HepG2 (cell line): ENCODE results near the gene FAF1.

ENCODE experiments used
- ARNTL ChIP-seq: sonication (generic); formaldehyde crosslinking; IDR thresholded peaks from 2 replicates; pipeline ENCODE4 v1.4.0; 2020; ENCODE audit warnings: mild to moderate bottlenecking, missing genetic modification reagents
- EP300 ChIP-seq, 3 experiments: sonication (generic) in 1 of 3; formaldehyde crosslinking in 1 of 3; IDR thresholded peaks; 2 replicates each; pipeline versions ENCODE4 v1.5.1 to v1.6.1; 2011 to 2020; ENCODE audit warnings: low read depth in 2 of 3, low read length in 2 of 3, borderline replicate concordance in 1 of 3, improper control_type of control experiment in 1 of 3, mild to moderate bottlenecking in 1 of 3, missing genetic modification reagents in 1 of 3, moderate library complexity in 1 of 3
- EZH2 ChIP-seq: conservative IDR thresholded peaks from 2 replicates; pipeline ENCODE4 v1.6.1; 2012; ENCODE audit warnings: mild to moderate bottlenecking, low read depth, low read length, moderate library complexity
- HDAC1 ChIP-seq: sonication (generic); formaldehyde crosslinking; IDR thresholded peaks from 2 replicates; pipeline ENCODE4 v1.5.1; 2020; ENCODE audit warnings: mild to moderate bottlenecking, missing genetic modification reagents
- KDM1A ChIP-seq: IDR thresholded peaks from 2 replicates; pipeline ENCODE4 v1.6.1; 2016; ENCODE audit warnings: missing compliant biosample characterization
- NFRKB ChIP-seq: fragments of 450-650 bp; IDR thresholded peaks from 2 replicates; pipeline ENCODE4 v1.6.1; 2017
- POLR2A ChIP-seq, 2 experiments: IDR thresholded peaks; 2 replicates each; pipeline ENCODE4 v1.6.1; 2011; ENCODE audit warnings: low read depth in 2 of 2, low read length in 2 of 2, mild to moderate bottlenecking in 1 of 2, moderate library complexity in 1 of 2; ENCODE audit not compliant: insufficient read depth in 1 of 2
- POLR2AphosphoS5 ChIP-seq: IDR thresholded peaks from 2 replicates; pipeline ENCODE4 v1.6.1; 2012; ENCODE audit warnings: low read depth, low read length
- SKI ChIP-seq: fragments of 450-650 bp; IDR thresholded peaks from one replicate; pipeline ENCODE4 v1.6.1; 2018; ENCODE audit warnings: mild to moderate bottlenecking; ENCODE audit not compliant: partially characterized antibody
- ZNF274 ChIP-seq: sonication (generic); formaldehyde crosslinking; IDR thresholded peaks from 2 replicates; pipeline ENCODE4 v1.5.1; 2020; ENCODE audit warnings: mild to moderate bottlenecking, missing genetic modification reagents
- ZNF530 ChIP-seq: sonication (generic); formaldehyde crosslinking; IDR thresholded peaks from 2 replicates; pipeline ENCODE4 v1.5.0; 2020; ENCODE audit warnings: low read depth, mild to moderate bottlenecking, missing genetic modification reagents
- ZNF569 ChIP-seq: sonication (generic); formaldehyde crosslinking; IDR thresholded peaks from 2 replicates; pipeline ENCODE4 v1.5.0; 2020; ENCODE audit warnings: mild to moderate bottlenecking, missing genetic modification reagents, moderate library complexity, borderline replicate concordance
- ZNF589 ChIP-seq: sonication (generic); formaldehyde crosslinking; conservative IDR thresholded peaks from 2 replicates; pipeline ENCODE4 v1.8.0; 2022; ENCODE audit warnings: mild to moderate bottlenecking, moderate library complexity, missing genetic modification reagents
- TF ChIP-seq, protein P1 (sequence below): sonication (generic); formaldehyde crosslinking; IDR thresholded peaks from 2 replicates; pipeline ENCODE4 v1.8.0; 2022; ENCODE audit warnings: mild to moderate bottlenecking, missing genetic modification reagents

DNA sequence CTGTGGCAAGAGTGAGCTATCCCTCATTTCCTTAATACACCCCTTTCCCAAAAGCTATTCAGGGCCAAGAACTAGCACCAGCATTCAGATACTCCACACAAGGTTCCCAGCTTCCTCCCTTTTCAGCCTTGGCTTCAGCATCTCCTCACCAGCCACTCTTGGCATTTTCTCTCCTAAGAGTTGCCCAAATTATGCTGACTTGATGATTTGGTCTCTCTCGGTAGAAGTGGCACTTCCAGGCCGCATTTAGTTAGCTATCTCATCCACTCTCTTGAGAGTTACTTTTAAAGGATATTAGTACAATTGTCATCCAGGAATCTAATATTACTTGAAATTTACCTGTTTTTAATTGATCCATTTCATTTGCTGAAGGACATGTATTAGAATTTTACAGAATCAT lies 337.8 kb downstream of the FAF1 start:
- TF ChIP-seq ZNF274 (CRISPR knock-in tag): no peak
- TF ChIP-seq SKI: no peak
- TF ChIP-seq HDAC1 (CRISPR knock-in tag): no peak
- TF ChIP-seq NFRKB: no peak
- no peak for TF ChIP-seq ZNF589
- TF ChIP-seq, protein P1, sequence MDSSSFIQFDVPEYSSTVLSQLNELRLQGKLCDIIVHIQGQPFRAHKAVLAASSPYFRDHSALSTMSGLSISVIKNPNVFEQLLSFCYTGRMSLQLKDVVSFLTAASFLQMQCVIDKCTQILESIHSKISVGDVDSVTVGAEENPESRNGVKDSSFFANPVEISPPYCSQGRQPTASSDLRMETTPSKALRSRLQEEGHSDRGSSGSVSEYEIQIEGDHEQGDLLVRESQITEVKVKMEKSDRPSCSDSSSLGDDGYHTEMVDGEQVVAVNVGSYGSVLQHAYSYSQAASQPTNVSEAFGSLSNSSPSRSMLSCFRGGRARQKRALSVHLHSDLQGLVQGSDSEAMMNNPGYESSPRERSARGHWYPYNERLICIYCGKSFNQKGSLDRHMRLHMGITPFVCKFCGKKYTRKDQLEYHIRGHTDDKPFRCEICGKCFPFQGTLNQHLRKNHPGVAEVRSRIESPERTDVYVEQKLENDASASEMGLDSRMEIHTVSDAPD (CRISPR knock-in tag): no peak
- TF ChIP-seq KDM1A (CRISPR knock-in tag): no peak
- TF ChIP-seq POLR2A (IDR thresholded peaks at IDR 0.05; ENCODE audit: insufficient read depth in 1 of 2, low read depth in 2 of 2, low read length in 2 of 2): no peak
- no peak for TF ChIP-seq ARNTL (CRISPR knock-in tag)
- no peak for TF ChIP-seq EP300 (IDR thresholded peaks at IDR 0.05; ENCODE audit: low read depth in 2 of 2, low read length in 2 of 2)
- TF ChIP-seq EP300 (CRISPR knock-in tag; IDR thresholded peaks at IDR 0.05; ENCODE audit: borderline replicate concordance): no peak
- no peak for TF ChIP-seq EZH2
- TF ChIP-seq ZNF569 (CRISPR knock-in tag): no peak
- TF ChIP-seq ZNF530 (CRISPR knock-in tag): no peak
- no peak for TF ChIP-seq POLR2AphosphoS5
